GM18526 (cell line): ENCODE measurements around the gene SH3PXD2A.

Experiments
- POLR2A ChIP-seq: IDR thresholded peaks from 3 replicates; pipeline ENCODE4 v1.6.1; 2011; ENCODE audit not compliant: insufficient read length; ENCODE audit errors: extremely low read depth

Gene SH3PXD2A

GRCh38 chr10:103609231-103610082 is 245.9 kb downstream of the SH3PXD2A start:
- TF ChIP-seq POLR2A: no peak

- TF ChIP-seq POLR2A: no peak
Observed at GRCh38 chr10:103605359-103606096, 249.8 kb downstream of the SH3PXD2A start.

GRCh38 chr10:103603382-103603781 is 252.0 kb downstream of the SH3PXD2A start:
- no peak for TF ChIP-seq POLR2A

- TF ChIP-seq POLR2A: no peak
Observed at GRCh38 chr10:103602852-103603155, 252.6 kb downstream of the SH3PXD2A start.

- TF ChIP-seq POLR2A: no peak
Observed at GRCh38 chr10:103602028-103602851, 253.1 kb downstream of the SH3PXD2A start.

- TF ChIP-seq POLR2A: no peak
Observed at GRCh38 chr10:103600956-103601569, 254.3 kb downstream of the SH3PXD2A start.

GRCh38 chr10:103600325-103600724 is 255.1 kb downstream of the SH3PXD2A start:
- no peak for TF ChIP-seq POLR2A

- TF ChIP-seq POLR2A: no peak
Observed at GRCh38 chr10:103599907-103600306, 255.5 kb downstream of the SH3PXD2A start.

- no peak for TF ChIP-seq POLR2A
Observed at GRCh38 chr10:103599211-103599610, 256.2 kb downstream of the SH3PXD2A start.

- no peak for TF ChIP-seq POLR2A
Observed at GRCh38 chr10:103598654-103599115, 256.7 kb downstream of the SH3PXD2A start.

GRCh38 chr10:103597003-103597402 is 258.4 kb downstream of the SH3PXD2A start:
- TF ChIP-seq POLR2A: no peak

GRCh38 chr10:103595933-103596726 is 259.2 kb downstream of the SH3PXD2A start:
- no peak for TF ChIP-seq POLR2A

GRCh38 chr10:103593022-103593570 is 262.3 kb downstream of the SH3PXD2A start:
- no peak for TF ChIP-seq POLR2A
